SK-N-MC (cell line): ENCODE data around the gene CSNK1A1.
"Not testable (repeated sequence)": the region's sequence is repeated elsewhere in the genome, so short reads cannot be mapped to it uniquely, and the experiment has no call there.

Experiments
- DNase-seq: peaks from one replicate; pipeline ENCODE4 v3.0.0-alpha.2; 2011; ENCODE audit warnings: low read depth, low spot score
- H3K27ac ChIP-seq: fragments of 200-600 bp; sonication (generic); 2 replicates; pipeline ENCODE4 v1.5.1; 2016; ENCODE audit warnings: mixed run types
- H3K36me3 ChIP-seq: fragments of 200-600 bp; sonication (generic); 2 replicates; pipeline ENCODE4 v1.6.1; 2017; ENCODE audit warnings: antibody characterized with exemption, low read length, mixed read lengths; ENCODE audit not compliant: insufficient read depth
- H3K4me3 ChIP-seq: fragments of 200-600 bp; sonication (generic); 2 replicates; pipeline ENCODE4 v1.5.1; 2016
- H3K9ac ChIP-seq: fragments of 200-600 bp; sonication (generic); 2 replicates; pipeline ENCODE4 v1.8.0; 2017; ENCODE audit warnings: mixed run types, mixed read lengths; ENCODE audit not compliant: insufficient read length
- H3K9me3 ChIP-seq: fragments of 200-600 bp; sonication (generic); 2 replicates; pipeline ENCODE4 v1.6.1; 2017; ENCODE audit warnings: low read depth, mild to moderate bottlenecking, antibody characterized with exemption, low read length, moderate library complexity, mixed read lengths
- EZH2 ChIP-seq: fragments of 200-600 bp; sonication (generic); IDR thresholded peaks from one replicate; pipeline ENCODE4 v1.6.1; 2017; ENCODE audit warnings: antibody characterized with exemption
- FOXP2 ChIP-seq: optimal IDR thresholded peaks from 2 replicates; pipeline ENCODE3; 2011; ENCODE audit warnings: mild to moderate bottlenecking, moderate library complexity; ENCODE audit not compliant: insufficient read depth; ENCODE audit errors: extremely low read length, control extremely low read depth
- POLR2AphosphoS5 ChIP-seq: IDR thresholded peaks from 2 replicates; pipeline ENCODE4 v1.6.1; 2012; ENCODE audit warnings: mild to moderate bottlenecking, low read depth, low read length, borderline replicate concordance

The CSNK1A1 gene

GRCh38 chr5:149448831-149449714 lies 102.2 kb downstream of the CSNK1A1 start:
- Histone ChIP-seq H3K4me3 (no peak overlapping the region), H3K9me3 (no peaks in the 10 kb centered on the region), H3K36me3 (no peaks in the 10 kb centered on the region), H3K27ac (no peak overlapping the region), H3K9ac (no peak overlapping the region)
- no peak for DNase-seq
- TF ChIP-seq FOXP2 (no peak), EZH2 (no peak), POLR2AphosphoS5 (no peak)

DNA sequence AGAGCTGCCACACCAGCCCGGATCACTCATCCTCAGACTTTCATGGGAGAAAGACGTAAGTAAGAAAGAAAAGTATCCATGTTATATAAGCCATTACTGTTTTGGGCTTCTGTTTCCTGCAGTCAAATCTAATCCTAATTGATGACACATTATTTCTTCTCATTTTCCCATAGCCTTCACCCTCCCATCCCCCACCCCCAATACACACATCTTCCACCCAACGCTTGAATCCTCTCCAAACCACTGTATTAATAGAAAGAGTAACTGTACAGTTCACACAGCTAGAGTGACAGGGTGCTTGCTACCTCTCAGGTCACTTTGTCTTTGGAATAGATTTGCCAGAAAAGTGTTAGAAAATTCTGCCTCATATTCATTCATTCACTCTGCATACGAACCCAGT lies 102.8 kb downstream of the CSNK1A1 start:
- Histone ChIP-seq H3K36me3 (no peaks in the 10 kb centered on the region), H3K9me3 (no peaks in the 10 kb centered on the region), H3K27ac (no peak overlapping the region), H3K4me3 (no peak overlapping the region), H3K9ac (no peak overlapping the region)
- TF ChIP-seq POLR2AphosphoS5: no peak
- TF ChIP-seq FOXP2: no peak
- TF ChIP-seq EZH2: no peak
- DNase-seq: no peak

GRCh38 chr5:149447373-149448367 lies 103.6 kb downstream of the CSNK1A1 start:
- Histone ChIP-seq H3K36me3 (no peaks in the 10 kb centered on the region), H3K4me3 (no peak overlapping the region), H3K9ac (no peak overlapping the region), H3K9me3 (no peaks in the 10 kb centered on the region), H3K27ac (no peak overlapping the region)
- DNase-seq: no peak
- TF ChIP-seq POLR2AphosphoS5 (no peak), FOXP2 (no peak), EZH2 (no peak)

DNA sequence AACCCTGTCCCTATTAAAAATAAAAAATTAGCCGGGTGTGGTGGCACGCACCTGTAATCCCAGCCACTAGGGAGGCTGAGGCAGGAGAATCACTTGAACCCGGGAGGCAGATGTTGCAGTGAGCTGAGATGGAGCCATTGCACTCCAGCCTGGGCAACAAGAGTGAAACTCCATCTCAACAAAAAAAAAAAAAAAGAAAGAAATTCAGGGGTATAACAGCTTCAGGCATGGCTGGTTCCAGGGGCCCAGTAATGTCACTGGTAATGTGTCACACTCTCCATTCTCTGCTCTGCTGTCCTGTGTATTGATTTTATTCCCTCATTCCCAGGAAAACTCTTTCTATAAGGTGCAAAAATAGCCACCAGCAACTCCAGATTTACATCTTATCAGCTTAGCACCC lies 104.4 kb downstream of the CSNK1A1 start:
- H3K9ac ChIP-seq, H3K36me3 ChIP-seq, DNase-seq, H3K9me3 ChIP-seq, H3K27ac ChIP-seq, H3K4me3 ChIP-seq: not testable (repeated sequence)

DNA sequence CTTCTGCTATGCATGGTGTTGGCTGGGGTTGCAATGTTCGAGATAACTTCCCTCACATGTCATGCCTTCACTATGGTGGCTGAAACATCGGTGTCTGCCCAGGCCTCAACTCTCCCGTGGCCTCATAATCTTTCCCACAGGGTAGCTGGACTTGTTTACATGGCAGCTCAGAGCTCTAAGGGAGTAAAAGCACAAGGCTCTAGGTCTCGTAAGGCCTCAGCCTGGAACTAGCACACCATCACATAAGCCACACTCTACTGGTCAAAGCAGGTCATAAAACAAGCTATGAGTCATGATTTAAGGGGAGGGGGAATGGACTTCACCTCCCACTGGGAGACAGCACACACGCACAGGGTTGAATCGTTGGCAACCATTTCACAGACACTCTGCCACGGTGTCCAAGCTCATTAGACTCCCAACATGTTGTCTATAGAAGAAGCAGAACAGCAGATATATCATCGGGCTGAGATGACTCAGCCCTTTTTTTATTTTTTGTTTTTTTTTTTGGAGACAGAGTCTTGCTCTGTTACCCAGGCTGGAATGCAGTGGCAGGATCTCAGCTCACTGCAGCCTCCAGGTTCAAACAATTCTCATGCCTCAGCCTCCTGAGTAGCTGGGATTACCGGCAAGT lies 105.4 kb downstream of the CSNK1A1 start:
- no peak for DNase-seq
- H3K9ac ChIP-seq: no peak overlapping the region
- no peak overlapping the region for H3K4me3 ChIP-seq
- H3K9me3 ChIP-seq: no peaks in the 10 kb centered on the region
- TF ChIP-seq FOXP2: no peak
- TF ChIP-seq EZH2: no peak
- TF ChIP-seq POLR2AphosphoS5: no peak
- no peaks in the 10 kb centered on the region for H3K36me3 ChIP-seq
- no peak overlapping the region for H3K27ac ChIP-seq

GRCh38 chr5:149445343-149445738 lies 105.9 kb downstream of the CSNK1A1 start:
- Histone ChIP-seq H3K9me3 (no peaks in the 10 kb centered on the region), H3K36me3 (no peaks in the 10 kb centered on the region), H3K4me3 (no peak overlapping the region), H3K27ac (no peak overlapping the region), H3K9ac (no peak overlapping the region)
- TF ChIP-seq POLR2AphosphoS5 (no peak), FOXP2 (no peak), EZH2 (no peak)
- no peak for DNase-seq

DNA sequence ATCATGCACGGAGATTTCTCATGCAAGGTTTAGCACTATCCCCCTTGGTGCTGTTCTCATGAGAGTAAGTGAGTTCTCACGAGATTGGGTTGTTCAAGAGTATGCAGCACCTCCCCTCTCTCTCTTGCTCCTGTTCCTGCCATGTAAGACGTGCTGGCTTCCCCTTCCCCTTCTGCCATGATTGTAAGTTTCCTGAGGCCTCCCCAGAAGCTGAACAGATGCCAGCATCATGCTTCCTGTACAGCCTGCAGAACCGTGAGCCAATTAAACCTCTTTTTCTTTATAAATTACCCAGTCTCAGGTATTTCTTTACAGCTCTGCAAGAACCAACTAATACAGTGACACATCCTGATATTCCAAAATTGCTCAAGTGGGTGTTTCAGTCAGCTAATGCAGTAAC lies 106.8 kb downstream of the CSNK1A1 start:
- not testable (repeated sequence) for H3K36me3 ChIP-seq, H3K4me3 ChIP-seq, H3K9me3 ChIP-seq, H3K9ac ChIP-seq, DNase-seq, H3K27ac ChIP-seq

GRCh38 chr5:149443210-149443609 lies 108.0 kb downstream of the CSNK1A1 start:
- no peaks in the 10 kb centered on the region for H3K9me3 ChIP-seq
- no peak for TF ChIP-seq POLR2AphosphoS5
- TF ChIP-seq FOXP2: no peak
- TF ChIP-seq EZH2: no peak
- H3K9ac ChIP-seq: no peak overlapping the region
- DNase-seq: no peak
- H3K4me3 ChIP-seq: no peak overlapping the region
- no peak overlapping the region for H3K27ac ChIP-seq
- H3K36me3 ChIP-seq: no peaks in the 10 kb centered on the region
